Common myeloid progenitor, CD34-positive (primary cell): Measurements from ENCODE around the gene GFER.
"Not testable (repeated sequence)": the region's sequence is repeated elsewhere in the genome, so short reads cannot be mapped to it uniquely, and the experiment has no call there.

Source experiments
- CTCF ChIA-PET: fragments of 350-600 bp; sonication (Branson Sonifier 250); formaldehyde crosslinking; loops from one replicate; lab custom pipeline; 2021; ENCODE audit warnings: antibody characterized with exemption; lab: Charles Lee
- POLR2A ChIA-PET: fragments of 350-600 bp; sonication (Branson Sonifier 250); formaldehyde crosslinking; loops from one replicate; lab custom pipeline; 2021; ENCODE audit warnings: antibody characterized with exemption; lab: Charles Lee
- DNase-seq, 3 donors: peaks; one replicate each; pipeline versions ENCODE4 v3.0.0 to v3.0.0-alpha.2; 2013
- H3K27ac ChIP-seq, 2 experiments: 1 replicate in 1 of 2; 2 replicates in 1 of 2; pipeline ENCODE4 v1.7.0; 2013; ENCODE audit warnings: inconsistent platforms in 2 of 2, low read length in 2 of 2, mild to moderate bottlenecking in 2 of 2, low read depth in 1 of 2, moderate library complexity in 1 of 2; ENCODE audit not compliant: severe bottlenecking in 2 of 2, insufficient read depth in 1 of 2, poor library complexity in 1 of 2
- H3K27me3 ChIP-seq, 5 experiments: replicated peaks in 2 of 5; 1 replicate in 3 of 5; 2 replicates in 2 of 5; pipeline versions ENCODE4 v1.6.1 to v1.7.0; 2013; ENCODE audit warnings: low read length in 4 of 5, mild to moderate bottlenecking in 2 of 5, moderate library complexity in 2 of 5, inconsistent platforms in 1 of 5; ENCODE audit not compliant: insufficient read depth in 5 of 5, control insufficient read depth in 4 of 5
- H3K36me3 ChIP-seq, 4 experiments: 1 replicate in 2 of 4; 2 replicates in 2 of 4; pipeline versions ENCODE4 v1.6.1 to v1.7.0; 2013; ENCODE audit warnings: low read length in 3 of 4, control low read depth in 1 of 4, mild to moderate bottlenecking in 1 of 4; ENCODE audit not compliant: control insufficient read depth in 4 of 4, insufficient read depth in 4 of 4
- H3K4me1 ChIP-seq, 4 experiments: 1 replicate in 3 of 4; 2 replicates in 1 of 4; pipeline versions ENCODE4 v1.6.1 to v1.7.1; 2013; ENCODE audit warnings: low read length in 3 of 4, mild to moderate bottlenecking in 3 of 4, control low read depth in 1 of 4, inconsistent platforms in 1 of 4, moderate library complexity in 1 of 4; ENCODE audit not compliant: control insufficient read depth in 4 of 4, insufficient read depth in 4 of 4; ENCODE audit errors: control extremely low read depth in 1 of 4
- H3K4me3 ChIP-seq, 7 experiments: 1 replicate in 4 of 7; 2 replicates in 3 of 7; pipeline versions ENCODE4 v1.5.1 to v1.7.0; 2013; ENCODE audit warnings: mild to moderate bottlenecking in 7 of 7, low read length in 6 of 7, moderate library complexity in 6 of 7, inconsistent platforms in 2 of 7, low read depth in 2 of 7, control low read depth in 1 of 7; ENCODE audit not compliant: insufficient read depth in 4 of 7, control insufficient read depth in 1 of 7; ENCODE audit errors: extremely low read depth in 1 of 7
- H3K9me3 ChIP-seq, 5 experiments: 1 replicate in 4 of 5; 2 replicates in 1 of 5; pipeline versions ENCODE4 v1.6.1 to v1.7.1; 2013; ENCODE audit warnings: low read length in 4 of 5, mild to moderate bottlenecking in 2 of 5, inconsistent platforms in 1 of 5, low read depth in 1 of 5, moderate library complexity in 1 of 5; ENCODE audit not compliant: control insufficient read depth in 4 of 5, insufficient read depth in 2 of 5; ENCODE audit errors: control extremely low read depth in 1 of 5
- WGBS: methylation state at CpG from one replicate; pipeline ENCODE4 v1.1.5; 2013; ENCODE audit not compliant: insufficient coverage; 5-methylcytosine and 5-hydroxymethylcytosine counted together

Gene GFER

DNA sequence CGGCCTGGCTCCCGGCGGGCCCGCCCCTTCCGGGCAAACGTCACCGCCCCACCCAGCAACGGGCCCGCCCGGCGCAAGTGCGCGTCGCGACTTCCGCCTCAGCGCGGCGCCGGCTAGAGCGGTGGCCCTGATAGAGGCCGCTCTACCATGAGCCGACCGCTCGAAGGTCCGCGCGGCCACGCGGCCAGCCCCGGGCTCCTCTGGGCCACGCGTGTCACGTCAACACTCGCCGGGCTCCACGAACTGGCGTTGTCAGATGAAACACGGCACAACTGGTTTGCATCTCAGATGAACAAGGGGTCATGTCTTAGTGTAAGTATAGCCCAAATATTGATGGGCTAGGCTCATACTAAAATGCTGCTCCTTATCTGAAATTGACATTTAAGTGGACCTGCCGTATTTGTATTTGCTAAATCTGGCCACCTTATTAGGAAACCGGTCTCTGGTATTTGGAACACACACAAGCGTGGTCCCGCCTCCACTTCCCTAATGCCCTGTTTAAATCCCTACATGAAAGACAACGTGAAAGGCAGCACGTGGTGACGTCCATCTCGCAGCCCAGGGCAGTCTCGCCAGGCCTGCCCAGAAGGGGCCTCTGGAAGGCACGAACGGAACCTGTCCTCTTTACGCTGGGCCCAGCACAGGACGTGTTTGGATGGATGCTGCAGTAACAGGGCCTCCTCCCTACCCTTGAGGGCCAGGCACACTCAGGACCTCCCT is 26.0 kb downstream of the GFER start, which contains the start of gene ZNF598:
Gene ZNF598 (minus strand): TSS at position 31 of the 720 bp plus-strand sequence.
- Histone ChIP-seq H3K4me3 (peak within 1 kb of the TSS; percentile 47 to 91 (median 84)), H3K9me3 (no peaks in the 10 kb centered on the region), H3K4me1 (peaks cover 7 to 53% (median 49%) of the 10 kb centered on the region in 4 experiments), H3K27ac (peak within 1 kb of the TSS; percentile 72 to 91), H3K36me3 (peaks cover 0 to 21% (median under 1%) of the 10 kb centered on the region in 4 experiments), H3K27me3 (no peaks in the 10 kb centered on the region)
- ChIA-PET POLR2A (interaction anchor here (0.9 kb wide), 1 partner anchor 45 kb away, joined by 4 read pairs; the partner anchor contains the start of gene RPS2), CTCF (no interaction called here)
- 3% methylated on average over 52 of the region's 52 CpGs for WGBS
- peak; percentile 85 to 88 (median 87) for DNase-seq

DNA sequence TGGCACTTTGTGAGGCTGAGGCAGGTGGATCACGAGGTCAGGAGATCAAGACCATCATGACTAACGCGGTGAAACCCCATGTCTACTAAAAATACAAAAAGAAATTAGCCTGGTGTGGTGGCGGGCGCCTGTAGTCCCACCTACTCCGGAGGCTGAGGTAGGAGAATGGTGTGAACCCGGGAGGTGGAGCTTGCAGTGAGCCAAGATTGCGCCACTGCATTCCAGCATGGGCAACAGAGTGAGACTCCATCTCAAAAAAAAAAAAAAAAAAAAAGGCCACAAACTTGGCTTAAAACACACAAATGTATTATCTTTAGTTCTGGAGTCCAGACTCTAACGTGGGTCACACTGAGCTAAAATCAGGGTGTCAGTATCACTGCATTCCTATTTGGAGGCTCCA is 27.7 kb downstream of the GFER start:
- Histone ChIP-seq H3K4me1 (peaks cover 7 to 35% (median 32%) of the 10 kb centered on the region in 4 experiments), H3K36me3 (peaks cover 0 to 12% (median under 1%) of the 10 kb centered on the region in 4 experiments)
- CTCF ChIA-PET, result interaction anchor here (0.9 to 2.1 kb wide), 4 partner anchors 11 to 192 kb away, joined by 4 to 6 read pairs (median 4); no protein-coding TSS in a partner anchor
- H3K9me3 ChIP-seq, DNase-seq, H3K4me3 ChIP-seq, H3K27me3 ChIP-seq, H3K27ac ChIP-seq, POLR2A ChIA-PET: not testable (repeated sequence)
- WGBS, result 50% methylated on average over 2 of the region's 9 CpGs

DNA sequence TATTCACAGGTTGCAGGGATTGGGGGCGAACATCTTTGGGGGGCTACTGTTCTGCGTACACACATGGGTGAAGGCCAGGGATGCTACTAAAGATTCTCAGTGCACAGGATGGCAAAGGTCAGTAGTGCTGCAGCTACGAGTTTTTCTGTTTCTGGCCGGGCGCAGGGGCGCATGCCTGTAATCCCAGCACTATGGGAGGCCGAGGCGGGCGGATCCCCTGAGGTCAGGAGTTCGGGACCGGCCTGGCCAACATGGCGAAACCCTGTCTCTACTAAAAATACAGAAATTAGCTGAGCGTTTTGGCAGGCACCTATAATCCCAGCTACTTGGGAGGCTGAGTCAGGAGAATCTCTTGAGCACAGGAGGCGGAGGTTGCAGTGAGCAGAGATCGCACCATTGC is 29.5 kb downstream of the GFER start:
- no peak overlapping the region for H3K27ac ChIP-seq
- POLR2A ChIA-PET, result no interaction called here

DNA sequence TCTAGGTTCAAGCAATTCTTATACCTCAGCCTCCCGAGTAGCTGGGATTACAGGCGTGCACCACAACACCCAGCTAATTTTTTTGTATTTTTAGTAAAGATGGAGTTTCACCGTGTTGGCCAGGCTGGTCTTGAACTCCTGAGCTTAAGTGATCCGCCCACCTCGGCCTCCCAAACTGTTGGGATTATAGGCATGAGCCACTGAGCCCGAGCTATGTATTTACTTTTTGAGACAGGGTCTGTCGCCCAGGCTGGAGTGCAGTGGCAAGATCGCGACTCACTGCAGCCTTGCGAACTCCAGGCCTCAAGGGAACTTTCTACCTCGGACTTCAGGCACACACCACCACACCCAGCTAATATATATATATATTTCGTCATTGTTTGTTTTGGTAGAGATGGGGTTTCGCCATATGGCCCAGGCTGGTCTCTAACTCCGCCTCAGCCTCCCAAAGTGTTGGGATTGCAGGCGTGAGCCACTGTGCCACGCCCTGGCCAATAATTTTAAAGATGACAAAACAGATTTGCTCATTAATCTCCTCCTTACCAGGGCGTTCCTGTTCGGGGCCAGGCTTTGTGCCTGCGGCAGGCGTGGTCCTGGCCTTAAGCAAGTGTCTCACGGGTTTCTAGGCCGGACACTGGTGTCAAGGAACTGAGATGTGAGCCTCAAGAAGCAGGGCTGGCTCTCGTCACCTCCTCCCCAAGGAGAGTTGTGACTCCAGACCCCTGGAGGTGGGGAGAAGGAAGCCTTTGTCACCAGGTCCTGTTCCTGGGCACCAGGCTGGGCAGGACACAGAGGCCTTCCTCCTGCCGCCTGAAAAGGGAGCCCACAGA is 31.3 kb downstream of the GFER start:
- ChIA-PET CTCF (interaction anchor here (0.9 to 1.6 kb wide), 2 partner anchors 10 to 126 kb away, joined by 3 to 5 read pairs; no protein-coding TSS in a partner anchor), POLR2A (no interaction called here)
- WGBS, result 97% methylated on average over 16 of the region's 24 CpGs

More for the DNA sequence above, 29.5 kb downstream of the GFER start:
- no peak for DNase-seq
- no peak overlapping the region for H3K4me3 ChIP-seq
- peaks cover 0 to 4% (median 0%) of the 10 kb centered on the region in 5 experiments for H3K27me3 ChIP-seq
- peaks cover 7 to 17% (median 14%) of the 10 kb centered on the region in 4 experiments for H3K4me1 ChIP-seq
- 98% methylated on average over 12 of the region's 15 CpGs for WGBS
- H3K36me3 ChIP-seq, result no peaks in the 10 kb centered on the region
- no peaks in the 10 kb centered on the region for H3K9me3 ChIP-seq
- CTCF ChIA-PET, result interaction anchor here (1.2 to 1.5 kb wide), 2 partner anchors 10 to 19 kb away, joined by 3 to 7 read pairs; no protein-coding TSS in a partner anchor

DNA sequence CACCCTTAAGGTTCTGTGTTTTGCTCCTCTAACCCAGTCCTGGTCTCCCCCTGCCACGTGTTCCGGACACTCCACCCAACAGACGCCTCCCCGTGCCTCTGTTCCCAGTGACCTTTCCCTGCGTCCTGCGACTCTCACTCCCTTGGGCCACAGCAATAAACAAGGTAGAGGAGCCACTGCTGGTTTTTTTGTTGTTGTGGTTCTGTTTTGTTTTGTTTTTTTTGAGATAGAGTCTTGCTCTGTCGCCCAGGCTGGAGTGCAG is 31.9 kb downstream of the GFER start:
- peaks cover 0 to 19% (median 15%) of the 10 kb centered on the region in 4 experiments for H3K4me1 ChIP-seq
- ChIA-PET CTCF (interaction anchor here (0.9 to 1.3 kb wide), 4 partner anchors 9 to 132 kb away, joined by 3 to 6 read pairs (median 6); no protein-coding TSS in a partner anchor), POLR2A (no interaction called here)
- peaks cover 0 to 25% (median 7%) of the 10 kb centered on the region in 5 experiments for H3K27me3 ChIP-seq
- H3K9me3 ChIP-seq, result no peaks in the 10 kb centered on the region
- H3K27ac ChIP-seq, result no peak overlapping the region
- WGBS, result 95% methylated on average over 6 of the region's 7 CpGs
- no peak overlapping the region for H3K4me3 ChIP-seq
- DNase-seq, result no peak
- no peaks in the 10 kb centered on the region for H3K36me3 ChIP-seq

More for the DNA sequence above, 31.3 kb downstream of the GFER start:
- Histone ChIP-seq H3K27me3 (peaks cover 0 to 20% (median 7%) of the 10 kb centered on the region in 5 experiments), H3K4me3 (no peak overlapping the region), H3K4me1 (peaks cover 2 to 17% (median 14%) of the 10 kb centered on the region in 4 experiments), H3K9me3 (no peaks in the 10 kb centered on the region), H3K27ac (no peak overlapping the region), H3K36me3 (no peaks in the 10 kb centered on the region)
- no peak for DNase-seq

DNA sequence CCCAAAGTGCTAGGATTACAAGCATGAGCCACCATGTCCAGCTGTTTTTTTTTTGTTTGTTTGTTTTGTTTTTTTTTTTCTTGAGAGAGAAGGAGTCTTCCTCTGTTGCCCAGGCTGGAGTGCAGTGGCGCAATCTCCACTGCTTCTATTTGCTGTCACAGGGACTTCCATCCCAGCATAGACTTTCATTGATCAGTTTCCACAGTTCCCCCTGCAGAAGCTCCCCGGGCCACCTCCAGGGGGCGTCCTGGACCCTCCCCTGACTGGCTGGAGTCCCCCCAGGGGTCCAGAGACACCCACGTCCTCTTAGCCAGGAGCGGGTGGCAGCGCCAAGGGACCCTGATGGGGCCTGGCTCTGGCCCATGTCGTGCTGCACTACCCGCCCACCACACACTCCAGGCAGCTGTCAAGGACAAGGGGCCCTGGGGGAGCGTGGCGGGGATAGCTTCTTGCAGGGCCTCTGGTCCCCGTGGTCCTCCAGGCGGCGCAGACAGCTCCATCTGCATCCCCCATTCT is 32.5 kb downstream of the GFER start:
- no peaks in the 10 kb centered on the region for H3K9me3 ChIP-seq
- 41% methylated on average over 6 of the region's 13 CpGs for WGBS
- ChIA-PET CTCF (interaction anchor here (0.8 to 1.3 kb wide), 6 partner anchors 9 to 131 kb away, joined by 3 to 6 read pairs (median 4); no protein-coding TSS in a partner anchor), POLR2A (no interaction called here)
- no peak overlapping the region for H3K27ac ChIP-seq
- no peaks in the 10 kb centered on the region for H3K36me3 ChIP-seq
- DNase-seq, result peak in 2 of 3 donors; percentile 28 to 36
- peaks cover 0 to 19% (median 15%) of the 10 kb centered on the region in 4 experiments for H3K4me1 ChIP-seq
- H3K27me3 ChIP-seq, result peaks cover 0 to 29% (median 7%) of the 10 kb centered on the region in 5 experiments
- H3K4me3 ChIP-seq, result no peak overlapping the region
